Common myeloid progenitor, CD34-positive (primary cell): ENCODE data around the gene NCS1.

ENCODE experiments used
- CTCF ChIA-PET: fragments of 350-600 bp; sonication (Branson Sonifier 250); formaldehyde crosslinking; loops from one replicate; lab custom pipeline; 2021; ENCODE audit warnings: antibody characterized with exemption; lab: Charles Lee
- POLR2A ChIA-PET: fragments of 350-600 bp; sonication (Branson Sonifier 250); formaldehyde crosslinking; loops from one replicate; lab custom pipeline; 2021; ENCODE audit warnings: antibody characterized with exemption; lab: Charles Lee
- DNase-seq, 3 donors: peaks; one replicate each; pipeline versions ENCODE4 v3.0.0 to v3.0.0-alpha.2; 2013
- H3K27ac ChIP-seq, 2 experiments: 1 replicate in 1 of 2; 2 replicates in 1 of 2; pipeline ENCODE4 v1.7.0; 2013; ENCODE audit warnings: inconsistent platforms in 2 of 2, low read length in 2 of 2, mild to moderate bottlenecking in 2 of 2, low read depth in 1 of 2, moderate library complexity in 1 of 2; ENCODE audit not compliant: severe bottlenecking in 2 of 2, insufficient read depth in 1 of 2, poor library complexity in 1 of 2
- H3K27me3 ChIP-seq, 5 experiments: replicated peaks in 2 of 5; 1 replicate in 3 of 5; 2 replicates in 2 of 5; pipeline versions ENCODE4 v1.6.1 to v1.7.0; 2013; ENCODE audit warnings: low read length in 4 of 5, mild to moderate bottlenecking in 2 of 5, moderate library complexity in 2 of 5, inconsistent platforms in 1 of 5; ENCODE audit not compliant: insufficient read depth in 5 of 5, control insufficient read depth in 4 of 5
- H3K36me3 ChIP-seq, 4 experiments: 1 replicate in 2 of 4; 2 replicates in 2 of 4; pipeline versions ENCODE4 v1.6.1 to v1.7.0; 2013; ENCODE audit warnings: low read length in 3 of 4, control low read depth in 1 of 4, mild to moderate bottlenecking in 1 of 4; ENCODE audit not compliant: control insufficient read depth in 4 of 4, insufficient read depth in 4 of 4
- H3K4me1 ChIP-seq, 4 experiments: 1 replicate in 3 of 4; 2 replicates in 1 of 4; pipeline versions ENCODE4 v1.6.1 to v1.7.1; 2013; ENCODE audit warnings: low read length in 3 of 4, mild to moderate bottlenecking in 3 of 4, control low read depth in 1 of 4, inconsistent platforms in 1 of 4, moderate library complexity in 1 of 4; ENCODE audit not compliant: control insufficient read depth in 4 of 4, insufficient read depth in 4 of 4; ENCODE audit errors: control extremely low read depth in 1 of 4
- H3K4me3 ChIP-seq, 7 experiments: 1 replicate in 4 of 7; 2 replicates in 3 of 7; pipeline versions ENCODE4 v1.5.1 to v1.7.0; 2013; ENCODE audit warnings: mild to moderate bottlenecking in 7 of 7, low read length in 6 of 7, moderate library complexity in 6 of 7, inconsistent platforms in 2 of 7, low read depth in 2 of 7, control low read depth in 1 of 7; ENCODE audit not compliant: insufficient read depth in 4 of 7, control insufficient read depth in 1 of 7; ENCODE audit errors: extremely low read depth in 1 of 7
- H3K9me3 ChIP-seq, 5 experiments: 1 replicate in 4 of 5; 2 replicates in 1 of 5; pipeline versions ENCODE4 v1.6.1 to v1.7.1; 2013; ENCODE audit warnings: low read length in 4 of 5, mild to moderate bottlenecking in 2 of 5, inconsistent platforms in 1 of 5, low read depth in 1 of 5, moderate library complexity in 1 of 5; ENCODE audit not compliant: control insufficient read depth in 4 of 5, insufficient read depth in 2 of 5; ENCODE audit errors: control extremely low read depth in 1 of 5
- WGBS: methylation state at CpG from one replicate; pipeline ENCODE4 v1.1.5; 2013; ENCODE audit not compliant: insufficient coverage; 5-methylcytosine and 5-hydroxymethylcytosine counted together

NCS1 gene

GRCh38 chr9:130154816-130155215 is 17.4 kb upstream of the NCS1 start:
- WGBS = 83% methylated on average over 3 of the region's 3 CpGs
- POLR2A ChIA-PET = no interaction called here
- Histone ChIP-seq H3K36me3 (no peaks in the 10 kb centered on the region), H3K9me3 (no peaks in the 10 kb centered on the region), H3K27ac (no peak overlapping the region), H3K27me3 (no peaks in the 10 kb centered on the region), H3K4me1 (no peaks in the 10 kb centered on the region), H3K4me3 (no peak overlapping the region)
- no peak for DNase-seq
- CTCF ChIA-PET = interaction anchor here (1.2 kb wide), 1 partner anchor 11 kb away, joined by 3 read pairs; no protein-coding TSS in a partner anchor

DNA sequence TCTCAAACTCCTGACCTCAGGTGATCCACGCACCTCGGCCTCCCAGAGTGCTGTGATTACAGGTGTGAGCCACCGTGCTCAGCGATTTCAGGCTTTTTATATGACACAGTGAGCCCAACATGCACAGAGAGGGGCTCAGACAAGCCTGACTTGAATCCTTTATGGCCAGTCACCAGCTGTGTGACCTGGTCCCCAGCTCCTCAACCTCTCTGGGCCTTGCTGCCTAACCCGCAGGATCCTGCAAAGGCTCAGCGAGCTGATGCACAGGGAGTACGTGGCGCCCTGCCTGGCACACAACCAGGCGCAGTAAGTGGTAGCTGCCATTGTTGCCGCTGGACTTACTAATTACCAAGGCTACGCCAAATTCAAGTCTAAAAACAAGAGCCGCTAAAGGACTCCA is 16.6 kb upstream of the NCS1 start:
- H3K36me3 ChIP-seq = no peaks in the 10 kb centered on the region
- H3K27me3 ChIP-seq = no peaks in the 10 kb centered on the region
- no peak overlapping the region for H3K27ac ChIP-seq
- no peaks in the 10 kb centered on the region for H3K9me3 ChIP-seq
- CTCF ChIA-PET = interaction anchor here (0.6 to 1.2 kb wide), 2 partner anchors 12 to 43 kb away, joined by 3 read pairs; no protein-coding TSS in a partner anchor
- POLR2A ChIA-PET = no interaction called here
- H3K4me1 ChIP-seq = no peaks in the 10 kb centered on the region
- WGBS = 98% methylated on average over 12 of the region's 12 CpGs
- no peak for DNase-seq
- no peak overlapping the region for H3K4me3 ChIP-seq

DNA sequence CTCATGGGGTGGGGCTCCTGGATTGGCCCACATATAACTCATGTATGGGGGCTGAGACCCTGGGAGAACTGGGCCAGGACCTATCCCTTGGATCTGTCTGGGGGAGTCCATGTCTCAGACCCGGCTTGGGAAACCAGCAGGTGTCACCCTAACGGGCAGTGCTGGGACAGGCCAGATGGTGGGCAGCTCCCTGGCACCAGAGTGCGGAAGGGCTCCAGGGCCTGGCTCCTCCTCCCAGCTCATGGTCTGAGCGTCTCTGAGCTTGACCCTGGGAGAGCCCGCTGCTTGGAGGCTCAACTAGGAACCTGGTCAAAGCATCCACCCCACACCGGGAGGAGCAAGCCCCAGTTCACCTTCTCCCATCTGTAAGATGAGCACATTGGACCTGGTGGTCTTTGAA is 15.5 kb upstream of the NCS1 start:
- 90% methylated on average over 5 of the region's 6 CpGs for WGBS
- no peak overlapping the region for H3K27ac ChIP-seq
- CTCF ChIA-PET = interaction anchor here (0.7 kb wide), 1 partner anchor 37 kb away, joined by 3 read pairs; no protein-coding TSS in a partner anchor

GRCh38 chr9:130157079-130157478 is 15.1 kb upstream of the NCS1 start:
- no peaks in the 10 kb centered on the region for H3K27me3 ChIP-seq
- DNase-seq = no peak
- no peaks in the 10 kb centered on the region for H3K36me3 ChIP-seq
- no peak overlapping the region for H3K27ac ChIP-seq
- no peak overlapping the region for H3K4me3 ChIP-seq
- ChIA-PET CTCF (interaction anchor here (0.7 kb wide), 1 partner anchor 36 kb away, joined by 3 read pairs; no protein-coding TSS in a partner anchor), POLR2A (no interaction called here)
- no peaks in the 10 kb centered on the region for H3K4me1 ChIP-seq
- WGBS = 100% methylated on average over 5 of the region's 7 CpGs
- H3K9me3 ChIP-seq = no peaks in the 10 kb centered on the region

More for the DNA sequence above, 15.5 kb upstream of the NCS1 start:
- DNase-seq = no peak
- H3K27me3 ChIP-seq = no peaks in the 10 kb centered on the region
- no peaks in the 10 kb centered on the region for H3K4me1 ChIP-seq
- POLR2A ChIA-PET = no interaction called here
- no peaks in the 10 kb centered on the region for H3K9me3 ChIP-seq
- no peaks in the 10 kb centered on the region for H3K36me3 ChIP-seq
- H3K4me3 ChIP-seq = no peak overlapping the region

DNA sequence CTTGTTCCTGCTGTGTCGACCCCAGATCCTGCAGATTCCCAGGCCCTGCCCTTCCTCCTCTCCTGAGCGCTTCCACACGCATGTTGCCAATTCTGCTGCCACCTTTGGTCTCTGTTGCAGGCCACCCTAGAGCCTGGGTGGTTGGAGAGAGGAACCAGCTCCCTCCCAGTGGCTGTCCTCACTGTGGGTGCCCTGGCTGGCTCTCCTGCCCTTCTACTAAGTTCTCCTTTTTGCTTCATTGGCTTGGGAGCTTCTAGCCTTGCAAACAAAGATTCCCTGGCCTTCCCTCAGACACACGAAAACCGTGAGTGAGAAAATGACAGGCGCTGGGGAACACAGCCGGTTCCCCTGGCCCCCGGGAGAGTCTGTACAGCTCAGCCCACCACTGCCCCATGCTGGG is 14.2 kb upstream of the NCS1 start:
- ChIA-PET CTCF (no interaction called here), POLR2A (no interaction called here)
- H3K27me3 ChIP-seq = no peaks in the 10 kb centered on the region
- H3K27ac ChIP-seq = no peak overlapping the region
- no peak overlapping the region for H3K4me3 ChIP-seq
- DNase-seq = no peak
- H3K4me1 ChIP-seq = no peaks in the 10 kb centered on the region
- 98% methylated on average over 8 of the region's 8 CpGs for WGBS
- no peaks in the 10 kb centered on the region for H3K36me3 ChIP-seq
- H3K9me3 ChIP-seq = no peaks in the 10 kb centered on the region

DNA sequence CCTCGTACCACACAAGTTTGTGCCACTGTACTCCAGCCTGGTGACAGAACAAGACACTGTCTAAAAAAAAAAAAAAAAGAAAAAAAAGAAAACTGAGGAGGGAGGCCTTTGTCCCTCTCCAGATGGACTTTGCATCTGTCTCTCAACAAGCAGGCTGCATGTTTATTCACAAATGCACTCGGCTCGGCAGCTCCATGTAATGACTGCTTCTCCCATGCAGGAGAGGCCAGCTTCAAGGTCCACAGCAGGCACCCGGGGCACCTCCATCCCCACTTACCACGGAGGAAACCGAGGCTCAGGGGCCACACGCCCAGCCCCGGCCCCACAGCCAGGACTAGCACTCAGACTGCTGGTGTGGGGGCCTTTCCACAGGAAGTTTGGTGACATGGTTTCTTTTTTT is 13.1 kb upstream of the NCS1 start:
- CTCF ChIA-PET = no interaction called here
- Histone ChIP-seq H3K9me3 (no peaks in the 10 kb centered on the region), H3K27me3 (no peaks in the 10 kb centered on the region), H3K4me3 (no peak overlapping the region), H3K36me3 (no peaks in the 10 kb centered on the region), H3K27ac (no peak overlapping the region), H3K4me1 (no peaks in the 10 kb centered on the region)
- 100% methylated on average over 4 of the region's 8 CpGs for WGBS
- DNase-seq = no peak
- POLR2A ChIA-PET = no interaction called here

DNA sequence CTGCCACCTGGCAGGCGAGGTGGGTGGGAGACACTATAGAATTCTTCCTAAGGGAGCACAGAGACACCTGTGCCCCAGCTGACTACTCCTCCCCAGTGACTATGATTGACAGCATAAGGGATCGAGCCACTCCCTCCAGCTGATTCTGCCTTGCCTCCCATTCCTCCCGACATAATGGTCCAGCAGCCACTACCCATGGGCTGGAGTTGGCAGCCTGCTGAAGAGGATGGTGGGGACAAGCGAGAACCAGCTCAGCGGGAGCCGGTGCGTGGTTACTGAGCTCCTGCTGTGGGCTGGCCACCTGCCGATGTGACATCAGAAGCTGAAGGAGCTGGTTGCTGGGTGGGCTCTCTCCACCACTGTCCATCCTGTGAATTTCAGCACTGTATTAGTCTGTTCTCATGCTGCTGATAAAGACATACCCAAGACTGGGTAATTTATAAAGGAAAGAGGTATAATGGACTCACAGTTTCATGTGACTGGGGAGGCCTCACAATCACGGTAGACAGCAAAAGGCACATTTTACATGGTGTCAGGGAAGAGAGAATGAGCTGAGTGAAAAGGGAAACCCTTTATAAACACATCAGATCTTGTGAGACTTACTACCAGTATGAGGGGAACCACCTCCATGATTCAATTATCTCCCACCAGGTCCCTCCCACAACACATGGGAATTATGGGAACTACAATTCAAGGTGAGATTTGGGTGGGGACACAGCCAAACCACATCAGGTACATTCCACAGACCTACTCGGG is 12.1 kb upstream of the NCS1 start:
- ChIA-PET POLR2A (no interaction called here), CTCF (no interaction called here)
- DNase-seq = no peak
- Histone ChIP-seq H3K36me3 (no peaks in the 10 kb centered on the region), H3K9me3 (no peaks in the 10 kb centered on the region), H3K4me1 (no peaks in the 10 kb centered on the region), H3K27me3 (no peaks in the 10 kb centered on the region), H3K27ac (no peak overlapping the region), H3K4me3 (no peak overlapping the region)
- 90% methylated on average over 4 of the region's 10 CpGs for WGBS
